ENCODE measurements around the gene CACNA2D1. TPM values are rescaled to one million over a fixed set of nuclear protein-coding genes. Genes with fewer than 3 reads are reported as not detected.

The CACNA2D1 gene
- total and polyA plus RNA-seq, 9 of the 15 experiments (the other 6 are each of a cell fraction or from before 2014, with no cell fraction given), result 0.49 TPM; not detected in 8

DNA sequence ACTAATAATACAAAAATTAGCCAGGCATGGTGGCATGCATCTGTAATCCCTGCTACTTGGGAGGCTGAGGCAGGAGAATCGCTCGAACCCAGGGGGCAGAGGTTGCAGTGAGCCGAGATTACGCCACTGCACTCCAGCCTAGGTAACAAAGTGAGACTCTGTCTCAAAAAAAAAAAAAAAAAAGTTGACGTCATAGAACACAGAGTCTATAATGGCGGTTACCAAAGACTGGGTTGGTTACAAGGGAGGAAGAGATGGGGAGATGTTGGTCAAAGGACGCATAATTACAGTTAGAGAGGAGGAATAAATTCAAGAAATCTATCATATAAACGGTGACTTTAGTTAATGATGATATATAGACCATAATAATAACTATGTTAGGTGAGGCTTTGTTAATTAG, 364.1 kb downstream of the CACNA2D1 start:
- no peaks in the 10 kb centered on the region for H3K79me2 ChIP-seq (ENCODE audit: control insufficient read depth, insufficient read depth, low read length)
- no peaks in the 10 kb centered on the region for H3K9me1 ChIP-seq (ENCODE audit: control insufficient read depth, insufficient read depth, low read length)
- H3K36me3 ChIP-seq (ENCODE audit: control insufficient read depth, insufficient read depth, low read length), result no peaks in the 10 kb centered on the region
- no peaks in the 10 kb centered on the region for H3K9me3 ChIP-seq (replicated peaks; ENCODE audit: control insufficient read depth, insufficient read depth, low read depth, low read length)
- no peaks in the 10 kb centered on the region for H4K20me1 ChIP-seq (replicated peaks; ENCODE audit: control insufficient read depth, insufficient read depth, low read length)
- no peak overlapping the region for H3K27ac ChIP-seq (ENCODE audit: extremely low read depth, low read depth, low read length)
- ChIA-PET CTCF (ENCODE audit: low intra/inter-chr PET ratio) (no interaction called here), POLR2A (no interaction called here)
- no peak overlapping the region for H2AFZ ChIP-seq (ENCODE audit: low read depth, low read length)
- no peak for ATAC-seq
- no peak overlapping the region for H3K4me3 ChIP-seq
- DNase-seq (ENCODE audit: extremely low read depth in 1 of 4, low spot score in 3 of 4), result no peak
- no peaks in the 10 kb centered on the region for H3K27me3 ChIP-seq (ENCODE audit: control insufficient read depth in 2 of 2, insufficient read depth in 2 of 2, low read length in 2 of 2)
- no peak for FAIRE-seq
- no TSS peak for BruUV-seq (replicated peaks)
- 0% methylated on average over 8 of the region's 8 CpGs for WGBS (ENCODE audit: insufficient coverage, low coverage, missing lambda C conversion rate)
- H3K4me2 ChIP-seq (ENCODE audit: insufficient read depth, low read length), result no peak overlapping the region
- no peak for TF ChIP-seq XRCC5 (IDR thresholded peaks at IDR 0.05; ENCODE audit: low read depth, low read length)
- TF ChIP-seq NCOA2 (IDR thresholded peaks at IDR 0.05; ENCODE audit: partially characterized antibody in 2 of 2), result no peak
- no peak for TF ChIP-seq KDM5B (IDR thresholded peaks at IDR 0.05; ENCODE audit: insufficient replicate concordance, low read depth, low read length)
- TF ChIP-seq ZFX (CRISPR knock-in tag; IDR thresholded peaks at IDR 0.05), result no peak
- TF ChIP-seq ZNF764 (CRISPR knock-in tag; IDR thresholded peaks at IDR 0.05; ENCODE audit: low read depth), result no peak
- TF ChIP-seq SPI1 (IDR thresholded peaks at IDR 0.05; ENCODE audit: borderline replicate concordance, low read depth, low read length), result no peak
- no peak for TF ChIP-seq MCM7 (IDR thresholded peaks at IDR 0.05)
- no peak for TF ChIP-seq SAFB2 (IDR thresholded peaks at IDR 0.05; ENCODE audit: borderline replicate concordance, low read depth, low read length, severe bottlenecking)
- no peak for TF ChIP-seq CSDE1 (IDR thresholded peaks at IDR 0.05)
- no peak for TF ChIP-seq ZNF561 (CRISPR knock-in tag; conservative IDR thresholded peaks at IDR 0.05)
- TF ChIP-seq SREBF2 (CRISPR knock-in tag; IDR thresholded peaks at IDR 0.05), result no peak
- TF ChIP-seq, protein P1, sequence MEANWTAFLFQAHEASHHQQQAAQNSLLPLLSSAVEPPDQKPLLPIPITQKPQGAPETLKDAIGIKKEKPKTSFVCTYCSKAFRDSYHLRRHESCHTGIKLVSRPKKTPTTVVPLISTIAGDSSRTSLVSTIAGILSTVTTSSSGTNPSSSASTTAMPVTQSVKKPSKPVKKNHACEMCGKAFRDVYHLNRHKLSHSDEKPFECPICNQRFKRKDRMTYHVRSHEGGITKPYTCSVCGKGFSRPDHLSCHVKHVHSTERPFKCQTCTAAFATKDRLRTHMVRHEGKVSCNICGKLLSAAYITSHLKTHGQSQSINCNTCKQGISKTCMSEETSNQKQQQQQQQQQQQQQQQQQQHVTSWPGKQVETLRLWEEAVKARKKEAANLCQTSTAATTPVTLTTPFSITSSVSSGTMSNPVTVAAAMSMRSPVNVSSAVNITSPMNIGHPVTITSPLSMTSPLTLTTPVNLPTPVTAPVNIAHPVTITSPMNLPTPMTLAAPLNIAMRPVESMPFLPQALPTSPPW (CRISPR knock-in tag; IDR thresholded peaks at IDR 0.05), result no peak
- TF ChIP-seq HEY1 (CRISPR knock-in tag; IDR thresholded peaks at IDR 0.05; ENCODE audit: borderline replicate concordance), result no peak
- TF ChIP-seq, protein P2, sequence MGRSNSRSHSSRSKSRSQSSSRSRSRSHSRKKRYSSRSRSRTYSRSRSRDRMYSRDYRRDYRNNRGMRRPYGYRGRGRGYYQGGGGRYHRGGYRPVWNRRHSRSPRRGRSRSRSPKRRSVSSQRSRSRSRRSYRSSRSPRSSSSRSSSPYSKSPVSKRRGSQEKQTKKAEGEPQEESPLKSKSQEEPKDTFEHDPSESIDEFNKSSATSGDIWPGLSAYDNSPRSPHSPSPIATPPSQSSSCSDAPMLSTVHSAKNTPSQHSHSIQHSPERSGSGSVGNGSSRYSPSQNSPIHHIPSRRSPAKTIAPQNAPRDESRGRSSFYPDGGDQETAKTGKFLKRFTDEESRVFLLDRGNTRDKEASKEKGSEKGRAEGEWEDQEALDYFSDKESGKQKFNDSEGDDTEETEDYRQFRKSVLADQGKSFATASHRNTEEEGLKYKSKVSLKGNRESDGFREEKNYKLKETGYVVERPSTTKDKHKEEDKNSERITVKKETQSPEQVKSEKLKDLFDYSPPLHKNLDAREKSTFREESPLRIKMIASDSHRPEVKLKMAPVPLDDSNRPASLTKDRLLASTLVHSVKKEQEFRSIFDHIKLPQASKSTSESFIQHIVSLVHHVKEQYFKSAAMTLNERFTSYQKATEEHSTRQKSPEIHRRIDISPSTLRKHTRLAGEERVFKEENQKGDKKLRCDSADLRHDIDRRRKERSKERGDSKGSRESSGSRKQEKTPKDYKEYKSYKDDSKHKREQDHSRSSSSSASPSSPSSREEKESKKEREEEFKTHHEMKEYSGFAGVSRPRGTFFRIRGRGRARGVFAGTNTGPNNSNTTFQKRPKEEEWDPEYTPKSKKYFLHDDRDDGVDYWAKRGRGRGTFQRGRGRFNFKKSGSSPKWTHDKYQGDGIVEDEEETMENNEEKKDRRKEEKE (IDR thresholded peaks at IDR 0.05; ENCODE audit: borderline replicate concordance in 1 of 2, control insufficient read depth in 1 of 2, low read depth in 2 of 2, low read length in 1 of 2), result no peak
- no peak for TF ChIP-seq PTRF (tag; IDR thresholded peaks at IDR 0.05)
- no peak for TF ChIP-seq MCM5 (IDR thresholded peaks at IDR 0.05; ENCODE audit: low read depth)
- no peak for TF ChIP-seq TEAD2 (tag; IDR thresholded peaks at IDR 0.05)
- TF ChIP-seq HIVEP1 (CRISPR knock-in tag; IDR thresholded peaks at IDR 0.05), result no peak
- no peaks in the 10 kb centered on the region for H3K4me1 ChIP-seq (replicated peaks in 1 of 2; ENCODE audit: control insufficient read depth in 2 of 2, insufficient read depth in 2 of 2, low read length in 2 of 2)
- in situ Hi-C loops (cut with MboI) (no loop called here), intact Hi-C loops (cut with micrococcal nuclease) (no loop called here)
- H3K9ac ChIP-seq (ENCODE audit: insufficient read depth in 1 of 2, low read depth in 2 of 2, low read length in 2 of 2), result no peak overlapping the region

All from K562 (cell line).